Endothelial cell of umbilical vein (primary cell): ENCODE results near the gene ADCYAP1R1.

Source experiments
- CTCF ChIP-seq, 2 donors: IDR thresholded peaks; 1 replicate in 1 of 2; 2 replicates in 1 of 2; pipeline ENCODE4 v1.5.1; 2011; ENCODE audit warnings: low read length in 2 of 2, mild to moderate bottlenecking in 2 of 2, moderate library complexity in 2 of 2, control low read depth in 1 of 2, inconsistent platforms in 1 of 2, low read depth in 1 of 2; ENCODE audit not compliant: insufficient read depth in 1 of 2; ENCODE audit errors: extremely low read depth in 1 of 2
- EZH2 ChIP-seq: IDR thresholded peaks from 2 replicates; pipeline ENCODE4 v1.6.1; 2012; ENCODE audit warnings: borderline replicate concordance, low read depth, mild to moderate bottlenecking, moderate library complexity, low read length, inconsistent platforms; ENCODE audit not compliant: severe bottlenecking
- FOS ChIP-seq: IDR thresholded peaks from 2 replicates; pipeline ENCODE4 v1.6.1; 2011; ENCODE audit warnings: mild to moderate bottlenecking, low read length, moderate library complexity, borderline replicate concordance; ENCODE audit not compliant: insufficient read depth
- JUN ChIP-seq: IDR thresholded peaks from 2 replicates; pipeline ENCODE4 v1.6.1; 2011; ENCODE audit warnings: borderline replicate concordance, low read depth; ENCODE audit not compliant: insufficient read length, insufficient read depth
- MAX ChIP-seq: IDR thresholded peaks from 2 replicates; pipeline ENCODE4 v1.6.1; 2011; ENCODE audit not compliant: insufficient read depth, insufficient read length
- MYC ChIP-seq: IDR thresholded peaks from one replicate; pipeline ENCODE4 v1.6.1; 2011; ENCODE audit warnings: mild to moderate bottlenecking, low read depth, low read length
- POLR2A ChIP-seq: IDR thresholded peaks from 2 replicates; pipeline ENCODE4 v1.6.1; 2012; ENCODE audit warnings: low read depth, mild to moderate bottlenecking, control low read depth, low read length
- POLR2AphosphoS5 ChIP-seq: IDR thresholded peaks from 2 replicates; pipeline ENCODE4 v1.6.1; 2012; ENCODE audit warnings: low read depth, mild to moderate bottlenecking, control low read depth, low read length, moderate library complexity; ENCODE audit not compliant: insufficient read depth

GRCh38 chr7:31075086-31075405, 22.9 kb downstream of the ADCYAP1R1 start:
- no peak for TF ChIP-seq EZH2
- TF ChIP-seq CTCF (IDR thresholded peaks at IDR 0.05; ENCODE audit: extremely low read depth in 1 of 2, insufficient read depth in 1 of 2, low read depth in 1 of 2, low read length in 2 of 2): no peak
- no peak for TF ChIP-seq MAX
- TF ChIP-seq JUN: no peak
- TF ChIP-seq MYC: no peak
- TF ChIP-seq POLR2AphosphoS5: no peak
- TF ChIP-seq POLR2A: no peak
- no peak for TF ChIP-seq FOS
